Mucosa of rectum (tissue), 2 donors: ENCODE results near the gene UBXN6.

Experiments used
- H3K27ac ChIP-seq, 2 donors: one replicate each; pipeline ENCODE4 v1.7.0; 2013; ENCODE audit warnings: inconsistent platforms in 2 of 2, low read depth in 2 of 2, low read length in 2 of 2
- H3K27me3 ChIP-seq, 2 donors: one replicate each; pipeline ENCODE4 v1.7.0; 2013; ENCODE audit warnings: low read length in 2 of 2; ENCODE audit not compliant: control insufficient read depth in 2 of 2, insufficient read depth in 2 of 2
- H3K36me3 ChIP-seq, 2 donors: one replicate each; pipeline ENCODE4 v1.7.0; 2013; ENCODE audit warnings: low read length in 2 of 2; ENCODE audit not compliant: control insufficient read depth in 2 of 2, insufficient read depth in 2 of 2
- H3K4me1 ChIP-seq, 2 donors: one replicate each; pipeline ENCODE4 v1.7.0; 2013; ENCODE audit warnings: low read length in 2 of 2, mild to moderate bottlenecking in 1 of 2; ENCODE audit not compliant: control insufficient read depth in 2 of 2, insufficient read depth in 2 of 2
- H3K4me3 ChIP-seq, 2 donors: one replicate each; pipeline ENCODE4 v1.7.0; 2013; ENCODE audit warnings: low read length in 2 of 2
- H3K9ac ChIP-seq, 2 donors: one replicate each; pipeline ENCODE4 v1.7.0; 2013; ENCODE audit warnings: low read length in 2 of 2, low read depth in 1 of 2, mild to moderate bottlenecking in 1 of 2
- H3K9me3 ChIP-seq, 2 donors: one replicate each; pipeline ENCODE4 v1.7.0; 2013; ENCODE audit warnings: low read length in 2 of 2; ENCODE audit not compliant: control insufficient read depth in 2 of 2
- donor health status: healthy.
- donor health status: Normal muscosa, but diverticular disease.

The UBXN6 gene

DNA sequence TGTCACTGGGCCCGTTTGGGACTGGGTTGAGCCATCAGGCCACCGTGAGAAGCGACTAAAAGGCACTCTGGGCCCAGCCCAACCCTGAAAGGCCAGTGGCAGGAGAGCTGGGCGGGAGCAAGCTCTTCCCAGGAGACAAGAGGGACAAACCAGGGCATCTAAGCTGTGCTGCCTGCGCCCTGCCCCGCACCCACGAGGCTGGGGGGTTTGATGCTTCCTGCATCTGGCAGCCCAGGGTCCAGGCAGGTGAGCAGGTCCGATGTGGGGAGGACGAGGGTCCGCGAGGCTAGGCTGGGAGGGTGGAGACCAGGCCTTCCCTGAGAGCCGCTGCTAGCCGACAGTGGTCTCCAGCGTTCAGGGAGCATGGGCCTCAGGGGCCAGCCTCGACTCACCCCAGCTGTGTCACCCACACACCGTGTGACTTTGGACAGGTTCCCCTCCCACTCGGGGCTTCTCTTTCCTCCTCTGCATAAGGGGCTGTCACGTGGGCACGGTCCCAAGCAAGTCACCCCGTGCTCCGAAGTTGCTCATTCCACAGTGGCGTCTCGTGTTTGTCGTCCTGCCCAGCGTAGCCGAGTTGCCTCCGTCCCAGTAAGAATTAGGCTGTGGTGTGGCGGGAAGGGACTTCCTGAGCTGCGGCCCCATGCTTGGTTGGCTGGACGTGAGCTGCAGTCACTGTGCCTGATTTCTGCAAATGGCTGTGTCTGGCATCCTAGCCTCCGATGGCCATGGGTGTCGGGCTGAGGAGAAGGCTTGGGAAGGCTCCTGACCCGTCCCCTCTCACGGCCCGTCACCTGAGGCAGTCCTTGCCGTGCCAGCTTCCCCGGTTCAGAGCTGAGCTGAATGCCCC, 44.9 kb upstream of the UBXN6 start:
- no peaks in the 10 kb centered on the region for H3K4me1 ChIP-seq
- H3K4me3 ChIP-seq = no peak overlapping the region
- H3K9ac ChIP-seq = no peak overlapping the region
- no peaks in the 10 kb centered on the region for H3K9me3 ChIP-seq
- no peaks in the 10 kb centered on the region for H3K27me3 ChIP-seq
- peaks cover 29 to 30% of the 10 kb centered on the region in 2 donors for H3K36me3 ChIP-seq
- no peak overlapping the region for H3K27ac ChIP-seq

DNA sequence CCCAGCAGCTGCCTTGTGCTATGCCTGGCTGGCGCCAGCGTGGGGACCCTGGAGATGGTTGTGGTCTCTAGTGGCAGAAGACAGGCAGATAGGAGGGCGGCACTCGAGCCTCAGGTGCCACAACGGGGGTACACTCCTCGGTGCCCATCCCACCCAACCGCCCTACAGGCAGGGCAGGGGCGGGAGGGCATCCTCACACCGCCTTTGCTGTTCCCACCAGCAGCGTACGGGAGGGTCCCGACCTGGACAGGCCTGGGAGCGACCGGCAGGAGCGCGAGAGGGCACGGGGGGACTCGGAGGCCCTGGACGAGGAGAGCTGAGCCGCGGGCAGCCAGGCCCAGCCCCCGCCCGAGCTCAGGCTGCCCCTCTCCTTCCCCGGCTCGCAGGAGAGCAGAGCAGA, 44.1 kb upstream of the UBXN6 start:
- H3K9me3 ChIP-seq = no peaks in the 10 kb centered on the region
- H3K4me1 ChIP-seq = no peaks in the 10 kb centered on the region
- peaks cover 32% of the 10 kb centered on the region in 2 donors for H3K36me3 ChIP-seq
- no peak overlapping the region for H3K4me3 ChIP-seq
- no peak overlapping the region for H3K9ac ChIP-seq
- no peak overlapping the region for H3K27ac ChIP-seq
- H3K27me3 ChIP-seq = no peaks in the 10 kb centered on the region

DNA sequence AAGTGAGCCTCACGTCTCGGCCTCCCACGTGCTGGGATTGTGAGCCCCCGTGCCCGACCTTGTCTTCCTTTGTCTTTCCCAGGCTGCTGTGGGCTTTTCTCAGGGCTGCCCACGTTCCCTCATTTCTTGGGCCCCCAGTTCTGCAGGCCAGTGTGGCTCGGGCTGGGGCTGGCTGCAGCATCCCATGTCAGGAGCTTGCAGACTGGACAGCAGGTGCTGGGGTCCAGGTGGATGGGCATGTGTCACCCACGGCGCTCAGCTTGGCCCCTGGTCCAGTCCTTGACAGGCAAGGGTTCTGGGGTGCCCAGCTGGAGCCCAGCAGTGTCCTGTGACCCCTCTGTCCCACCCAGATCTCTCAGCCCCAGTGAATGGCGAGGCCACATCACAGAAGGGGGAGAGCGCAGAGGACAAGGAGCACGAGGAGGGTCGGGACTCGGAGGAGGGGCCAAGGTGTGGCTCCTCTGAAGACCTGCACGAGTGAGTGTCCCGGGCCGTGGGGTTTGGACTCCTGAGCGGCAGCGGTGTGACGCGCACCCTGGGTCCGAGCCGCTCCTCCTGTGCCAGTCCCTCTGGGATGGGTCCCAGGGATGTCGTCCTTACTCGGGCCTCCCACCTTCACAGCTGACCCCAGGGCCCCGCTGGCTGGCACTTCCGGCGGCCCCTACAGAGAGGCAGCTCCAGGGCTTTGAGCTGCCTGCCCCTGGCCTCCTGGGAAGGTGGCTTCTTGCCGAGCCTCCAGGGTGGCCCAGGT, 43.4 kb upstream of the UBXN6 start:
- no peak overlapping the region for H3K4me3 ChIP-seq
- H3K9ac ChIP-seq = no peak overlapping the region
- H3K27me3 ChIP-seq = no peaks in the 10 kb centered on the region
- H3K9me3 ChIP-seq = no peaks in the 10 kb centered on the region
- no peak overlapping the region for H3K27ac ChIP-seq
- H3K4me1 ChIP-seq = no peaks in the 10 kb centered on the region
- H3K36me3 ChIP-seq = peaks cover 32 to 36% of the 10 kb centered on the region in 2 donors

DNA sequence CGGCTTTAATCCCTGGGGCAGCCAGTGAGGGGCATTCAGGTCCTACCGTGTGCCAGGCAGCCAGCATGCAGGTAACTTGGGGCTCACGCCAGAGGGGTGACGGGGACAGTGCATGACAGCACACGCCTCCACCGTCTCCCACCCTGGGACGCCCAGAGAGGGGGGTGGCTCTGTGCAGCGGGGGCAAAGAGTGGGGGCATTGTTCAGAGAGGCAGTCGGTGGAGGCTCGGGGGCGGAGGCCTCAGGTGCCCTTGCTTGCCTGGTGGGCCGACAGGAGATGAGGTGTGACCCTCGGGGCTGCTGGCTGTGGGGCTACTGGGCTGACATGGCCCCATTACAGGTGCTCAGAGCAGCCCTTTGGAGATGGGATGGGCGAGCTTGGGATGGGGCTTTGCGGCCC, 42.3 kb upstream of the UBXN6 start:
- Histone ChIP-seq H3K4me1 (no peaks in the 10 kb centered on the region), H3K27ac (no peak overlapping the region), H3K9me3 (no peaks in the 10 kb centered on the region), H3K9ac (no peak overlapping the region), H3K27me3 (no peaks in the 10 kb centered on the region), H3K36me3 (peaks cover 32 to 38% of the 10 kb centered on the region in 2 donors), H3K4me3 (no peak overlapping the region)

DNA sequence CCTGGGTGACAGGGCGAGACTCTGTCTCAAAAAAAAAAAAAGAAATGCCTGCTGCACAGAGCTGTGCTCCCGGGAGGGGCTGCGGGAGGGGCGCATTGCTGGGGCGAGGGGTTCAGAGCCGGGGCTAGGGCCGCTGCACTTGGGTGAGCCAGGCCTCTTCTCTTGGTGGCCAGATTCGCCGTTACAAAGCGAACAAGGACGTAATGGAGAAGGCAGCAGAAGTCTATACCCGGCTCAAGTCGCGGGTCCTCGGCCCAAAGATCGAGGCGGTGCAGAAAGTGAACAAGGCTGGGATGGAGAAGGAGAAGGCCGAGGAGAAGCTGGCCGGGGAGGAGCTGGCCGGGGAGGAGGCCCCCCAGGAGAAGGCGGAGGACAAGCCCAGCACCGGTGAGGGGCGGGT, 41.7 kb upstream of the UBXN6 start:
- Histone ChIP-seq H3K36me3 (peaks cover 32 to 37% of the 10 kb centered on the region in 2 donors), H3K4me3 (no peak overlapping the region), H3K27ac (no peak overlapping the region), H3K9me3 (no peaks in the 10 kb centered on the region), H3K4me1 (no peaks in the 10 kb centered on the region), H3K9ac (no peak overlapping the region), H3K27me3 (no peaks in the 10 kb centered on the region)

DNA sequence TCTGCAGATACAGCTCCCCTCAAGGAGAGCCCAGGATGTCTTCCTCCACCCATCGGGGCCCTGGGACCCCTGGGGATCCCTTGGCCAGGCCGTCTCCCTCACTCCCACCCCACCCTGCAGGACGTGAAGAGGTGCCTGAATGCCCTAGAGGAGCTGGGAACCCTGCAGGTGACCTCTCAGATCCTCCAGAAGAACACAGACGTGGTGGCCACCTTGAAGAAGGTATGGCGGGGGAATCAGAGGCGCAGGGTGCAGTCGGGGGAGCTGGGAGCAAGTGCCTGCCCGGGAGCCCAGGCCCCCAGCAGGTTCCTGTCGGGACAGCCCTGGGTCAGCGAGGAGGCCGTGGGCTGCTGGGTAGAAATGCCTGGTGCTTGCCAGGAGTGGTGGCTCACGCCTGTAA, 41.1 kb upstream of the UBXN6 start:
- Histone ChIP-seq H3K27ac (no peak overlapping the region), H3K9me3 (no peaks in the 10 kb centered on the region), H3K9ac (no peak overlapping the region), H3K4me1 (no peaks in the 10 kb centered on the region), H3K36me3 (peaks cover 33 to 38% of the 10 kb centered on the region in 2 donors), H3K4me3 (no peak overlapping the region), H3K27me3 (no peaks in the 10 kb centered on the region)

DNA sequence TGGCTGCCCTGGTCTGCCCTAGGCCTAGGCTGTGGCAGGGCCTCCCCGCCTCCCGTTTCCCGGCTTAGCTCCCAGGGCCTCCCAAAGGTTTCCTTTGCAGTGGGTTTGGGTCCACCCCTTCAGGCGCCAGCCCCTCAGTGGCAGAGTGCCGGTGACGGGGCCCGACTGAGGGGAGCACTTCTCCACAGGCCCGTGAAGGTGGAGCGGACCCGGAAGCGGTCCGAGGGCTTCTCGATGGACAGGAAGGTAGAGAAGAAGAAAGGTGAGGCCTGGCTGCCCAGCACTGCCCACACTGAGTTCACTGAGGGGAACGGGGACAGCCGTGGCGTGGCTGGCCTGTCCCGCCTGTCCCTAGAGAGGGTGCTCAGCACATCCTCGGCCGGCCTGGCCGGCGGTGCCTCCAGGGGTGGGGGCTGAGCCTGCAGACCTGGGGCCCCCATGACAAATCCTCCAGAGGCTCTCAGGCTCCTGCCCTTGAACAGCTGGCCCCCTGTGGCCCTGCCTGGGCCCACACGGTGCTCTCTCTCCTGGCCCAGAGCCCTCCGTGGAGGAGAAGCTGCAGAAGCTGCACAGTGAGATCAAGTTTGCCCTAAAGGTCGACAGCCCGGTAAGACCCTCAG, 40.3 kb upstream of the UBXN6 start:
- Histone ChIP-seq H3K36me3 (peaks cover 34 to 42% of the 10 kb centered on the region in 2 donors), H3K9me3 (no peaks in the 10 kb centered on the region), H3K27me3 (no peaks in the 10 kb centered on the region), H3K9ac (no peak overlapping the region), H3K4me1 (no peaks in the 10 kb centered on the region), H3K27ac (no peak overlapping the region), H3K4me3 (no peak overlapping the region)

DNA sequence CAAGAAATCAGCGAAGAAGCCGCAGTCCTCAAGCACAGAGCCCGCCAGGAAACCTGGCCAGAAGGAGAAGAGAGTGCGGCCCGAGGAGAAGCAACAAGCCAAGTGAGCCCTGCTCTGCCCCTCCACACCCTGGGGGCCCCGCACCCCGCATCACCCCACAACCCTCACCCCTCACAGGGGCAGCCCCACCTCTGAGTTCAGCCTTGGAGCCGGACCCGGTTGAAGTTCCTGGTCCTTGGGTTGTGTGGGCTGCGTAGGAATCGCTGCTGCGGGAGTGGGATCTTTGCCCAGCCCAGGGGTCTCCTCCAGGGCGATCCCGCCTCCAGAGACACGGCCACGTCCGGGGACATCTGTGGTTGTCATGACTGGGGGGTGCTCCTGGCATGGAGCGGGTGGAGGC, 38.7 kb upstream of the UBXN6 start:
- Histone ChIP-seq H3K9ac (no peak overlapping the region), H3K27me3 (no peaks in the 10 kb centered on the region), H3K4me3 (no peak overlapping the region), H3K4me1 (no peaks in the 10 kb centered on the region), H3K36me3 (peaks cover 34 to 40% of the 10 kb centered on the region in 2 donors), H3K27ac (no peak overlapping the region), H3K9me3 (no peaks in the 10 kb centered on the region)

DNA sequence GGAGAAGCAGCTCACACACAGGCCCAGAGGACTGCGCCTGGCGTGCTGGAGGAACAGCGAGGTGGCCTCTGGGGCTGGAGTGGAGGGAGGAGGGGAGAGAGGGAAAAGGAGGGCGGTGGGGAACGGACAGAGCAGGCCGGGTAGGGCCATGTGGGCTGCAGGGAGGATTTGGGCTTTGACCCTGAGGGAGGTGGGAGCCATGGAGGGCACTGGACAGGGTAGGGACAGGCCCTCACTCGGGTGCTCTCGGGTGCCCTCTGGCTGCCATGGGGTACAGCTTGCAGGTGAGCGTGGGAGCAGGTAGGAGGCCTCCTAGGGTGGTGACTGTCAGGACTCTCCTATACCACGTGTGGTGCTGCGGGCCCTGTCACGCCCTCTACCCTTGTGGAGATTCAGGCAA, 37.9 kb upstream of the UBXN6 start:
- Histone ChIP-seq H3K9ac (no peak overlapping the region), H3K9me3 (no peaks in the 10 kb centered on the region), H3K27me3 (no peaks in the 10 kb centered on the region), H3K36me3 (peaks cover 33 to 34% of the 10 kb centered on the region in 2 donors), H3K4me1 (no peaks in the 10 kb centered on the region), H3K4me3 (no peak overlapping the region), H3K27ac (no peak overlapping the region)

DNA sequence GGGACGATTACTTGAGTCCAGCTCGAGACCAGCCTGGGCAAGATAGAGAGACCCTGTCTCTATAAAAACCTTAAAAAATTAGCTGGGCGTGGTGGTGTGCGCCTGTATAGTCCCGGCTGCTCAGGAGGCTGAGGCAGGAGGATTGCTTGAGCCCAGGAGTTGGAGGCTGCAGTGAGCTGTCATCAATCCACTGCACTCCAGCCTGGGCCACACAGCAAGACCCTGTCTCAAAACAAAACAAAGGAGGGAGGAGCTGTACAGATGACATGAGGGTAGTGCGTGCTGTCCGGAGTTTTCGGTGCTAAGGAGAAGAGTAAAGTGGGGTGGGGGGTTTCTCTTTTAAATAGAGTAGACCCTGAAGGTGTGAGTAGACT, 37.1 kb upstream of the UBXN6 start:
- Histone ChIP-seq H3K4me1 (no peaks in the 10 kb centered on the region), H3K27me3 (no peaks in the 10 kb centered on the region), H3K4me3 (no peak overlapping the region), H3K9me3 (no peaks in the 10 kb centered on the region), H3K9ac (no peak overlapping the region), H3K36me3 (peaks cover 33 to 42% of the 10 kb centered on the region in 2 donors), H3K27ac (no peak overlapping the region)
